Inferior parietal cortex (tissue), 1 donor: Measurements from ENCODE around the gene GALNT11.
"Not testable (repeated sequence)": the region's sequence is repeated elsewhere in the genome, so short reads cannot be mapped to it uniquely, and the experiment has no call there.

Source experiments
- DNase-seq: peaks from one replicate; pipeline ENCODE4 v3.0.0-alpha.2; 2016; ENCODE audit errors: extremely low spot score

Gene GALNT11

GRCh38 chr7:152025077-152025936, at the start of gene GALNT11:
TSS of gene GALNT11 (plus strand) at chr7:152025674. CDS start at chr7:152094228, 68,554 bp downstream.
- DNase-seq = peak; percentile 77

DNA sequence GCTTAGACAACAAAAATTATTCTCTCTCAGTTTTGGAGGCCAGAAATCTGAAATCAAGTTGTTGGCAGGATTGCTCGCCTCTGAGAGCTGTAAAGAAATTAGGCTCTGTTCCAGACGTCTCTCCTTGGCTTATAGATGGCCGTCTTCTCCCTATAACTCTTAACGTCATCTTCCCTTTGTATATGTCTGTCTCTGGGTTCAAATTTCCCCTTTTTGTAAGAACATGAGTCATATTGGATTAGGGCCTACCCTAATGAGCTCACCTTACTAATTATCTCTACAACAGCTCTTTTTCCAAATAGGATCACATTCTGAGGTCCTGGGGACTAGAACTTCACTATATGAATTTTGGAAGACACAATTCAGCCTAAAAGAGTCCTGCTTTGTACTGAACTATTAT, 46.9 kb upstream of the GALNT11 start:
- no peak for DNase-seq

DNA sequence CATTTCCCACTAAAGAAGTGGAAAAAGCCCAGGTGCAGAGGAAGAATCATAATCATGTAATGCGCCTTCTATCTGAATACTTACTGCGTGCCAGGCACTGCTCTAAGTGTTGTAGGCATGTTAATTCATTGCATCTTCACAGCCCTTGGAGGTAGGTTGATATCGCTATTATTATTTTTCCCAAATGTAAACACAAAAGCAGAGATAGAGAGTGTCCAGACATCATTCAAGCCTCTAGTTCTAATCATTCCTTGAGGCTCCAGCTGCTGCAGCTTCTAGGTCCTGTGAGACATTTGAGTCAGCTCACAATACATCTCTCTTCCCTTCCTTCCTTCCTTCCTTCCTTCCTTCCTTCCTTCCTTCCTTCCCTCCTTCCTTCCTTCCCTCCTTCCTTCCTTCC, 44.3 kb upstream of the GALNT11 start:
- no peak for DNase-seq

DNA sequence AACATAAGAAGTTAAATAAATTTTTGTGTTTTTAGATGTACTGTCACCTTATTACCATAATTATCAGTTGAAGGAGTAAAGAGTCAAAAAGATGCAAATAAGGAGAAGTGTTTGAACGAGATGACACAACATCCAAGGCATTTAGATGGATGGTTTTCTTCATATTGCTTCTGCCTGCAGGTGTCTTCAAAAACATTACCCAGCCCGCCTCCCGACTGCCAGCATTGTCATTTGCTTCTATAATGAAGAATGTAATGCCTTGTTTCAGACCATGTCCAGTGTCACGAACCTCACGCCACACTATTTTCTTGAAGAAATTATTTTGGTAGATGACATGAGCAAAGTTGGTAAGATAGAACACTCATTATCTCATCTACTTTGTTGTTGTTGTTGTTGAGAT, 42.7 kb upstream of the GALNT11 start:
- no peak for DNase-seq

GRCh38 chr7:151984612-151985011, 40.9 kb upstream of the GALNT11 start:
- no peak for DNase-seq

DNA sequence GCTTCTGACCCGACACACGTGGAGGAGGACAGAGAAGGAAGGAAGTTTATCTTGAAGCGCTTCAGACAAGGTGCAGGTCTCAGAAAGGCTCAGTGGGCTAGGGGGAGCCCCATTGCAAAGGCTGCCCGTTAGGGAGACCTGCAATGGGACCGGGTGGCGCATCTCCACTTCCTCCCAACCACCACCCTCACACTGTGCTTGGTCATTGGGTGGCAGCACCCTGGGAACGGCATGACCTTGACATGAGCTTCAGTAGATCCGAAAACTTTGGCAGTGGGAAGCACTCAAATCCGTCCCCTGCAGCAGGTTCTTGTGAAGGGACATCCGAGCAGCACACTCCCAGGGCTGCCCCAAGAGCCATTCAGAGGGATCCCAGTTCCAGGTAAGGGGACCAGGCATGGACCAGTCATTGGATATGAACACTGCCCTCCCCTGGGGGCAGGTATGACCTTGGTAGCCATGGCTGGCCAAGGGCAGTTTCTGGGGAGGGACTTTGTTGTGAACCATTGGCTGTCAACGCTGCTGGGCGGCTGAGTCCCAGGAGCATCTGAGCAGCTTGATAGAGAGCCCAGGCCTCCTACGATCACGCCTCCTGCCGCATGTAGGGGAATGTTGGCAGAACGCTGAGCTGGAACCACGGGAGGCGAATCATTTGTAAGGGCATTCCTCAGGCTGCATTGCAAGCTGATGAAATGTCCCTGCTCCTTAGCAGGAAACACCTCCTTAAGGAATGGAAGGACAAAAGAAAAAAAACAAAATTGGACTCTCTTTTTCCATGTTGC, 37.5 kb upstream of the GALNT11 start:
- no peak for DNase-seq

GRCh38 chr7:151992375-151992774, 33.1 kb upstream of the GALNT11 start:
- DNase-seq = peak; percentile 40

DNA sequence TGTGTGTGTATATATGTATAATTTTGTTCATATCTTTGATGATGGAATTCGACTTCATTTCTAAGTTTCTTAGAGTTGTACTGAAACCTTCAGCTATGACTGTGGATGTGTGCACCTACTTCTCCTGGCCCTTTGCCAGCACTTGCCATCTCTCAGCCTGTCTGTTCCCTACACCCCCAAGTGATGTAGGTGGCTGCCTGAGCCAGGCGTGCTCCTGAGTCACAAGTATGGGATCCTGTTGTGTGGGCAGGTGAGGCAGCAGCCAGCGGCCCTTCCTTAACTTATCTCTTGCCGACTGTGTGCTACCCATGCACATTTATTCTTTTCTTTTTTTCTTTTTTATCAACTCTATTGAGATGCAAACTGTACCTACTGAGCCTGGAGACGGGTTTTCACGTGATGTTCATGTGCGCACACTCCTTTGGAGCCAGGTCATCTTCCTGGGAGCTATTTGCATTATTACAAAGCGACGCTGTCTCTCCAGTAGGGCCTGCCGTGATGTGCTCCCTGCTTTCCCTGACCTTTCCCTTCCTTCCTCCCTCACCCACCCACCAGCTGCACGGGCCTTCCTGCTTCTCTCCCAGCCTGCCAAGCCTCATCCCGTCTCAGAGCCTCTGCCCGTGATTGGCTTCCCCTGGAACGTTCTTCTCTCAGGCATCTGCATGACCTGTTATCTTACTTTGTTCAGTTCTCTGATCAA, 31.3 kb upstream of the GALNT11 start:
- peak; percentile 45 for DNase-seq

GRCh38 chr7:151999424-152000090, 25.9 kb upstream of the GALNT11 start:
- DNase-seq = no peak

DNA sequence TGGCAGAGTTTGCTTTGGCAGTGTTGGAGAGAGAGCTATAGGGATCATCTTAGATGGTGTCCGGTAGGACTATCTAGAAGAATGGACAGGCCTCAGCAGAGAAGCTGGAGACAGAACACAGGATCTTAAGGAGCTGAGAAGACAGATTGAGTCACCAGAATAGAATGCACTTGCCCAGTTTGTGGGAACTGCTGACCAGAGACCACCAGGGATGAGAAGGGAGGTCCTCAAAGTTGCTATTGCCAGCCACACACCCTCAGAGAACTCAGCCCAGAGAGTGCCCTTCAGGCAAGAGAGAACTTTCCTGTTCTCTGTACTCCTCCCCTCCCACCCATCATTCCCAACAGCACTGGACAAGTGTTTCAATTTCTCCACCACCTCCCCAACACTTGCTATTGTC, 25.3 kb upstream of the GALNT11 start:
- DNase-seq = no peak

- no peak for DNase-seq
Measured at GRCh38 chr7:152006336-152006735, 19.1 kb upstream of the GALNT11 start.

DNA sequence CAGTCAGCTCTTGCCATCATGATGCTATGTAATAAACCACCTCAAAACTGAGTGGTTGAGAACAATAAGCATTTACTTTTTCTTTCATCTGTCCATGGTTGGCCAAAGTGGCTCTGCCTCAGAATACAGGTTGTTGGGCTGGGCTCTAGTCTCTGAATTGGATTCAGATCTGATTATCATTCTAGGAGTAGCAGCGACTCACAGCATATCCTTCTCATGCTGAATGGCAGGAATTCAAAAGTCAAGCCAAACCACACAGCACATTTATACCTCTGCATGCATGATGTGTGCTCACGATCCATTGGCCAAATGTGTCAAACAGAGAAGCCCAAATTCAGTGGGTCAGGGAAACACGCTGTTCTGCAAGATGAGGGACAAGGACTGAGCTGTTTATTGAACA, 13.6 kb upstream of the GALNT11 start:
- DNase-seq = no peak

- no peak for DNase-seq
Measured at GRCh38 chr7:152013230-152013629, 12.2 kb upstream of the GALNT11 start.

DNA sequence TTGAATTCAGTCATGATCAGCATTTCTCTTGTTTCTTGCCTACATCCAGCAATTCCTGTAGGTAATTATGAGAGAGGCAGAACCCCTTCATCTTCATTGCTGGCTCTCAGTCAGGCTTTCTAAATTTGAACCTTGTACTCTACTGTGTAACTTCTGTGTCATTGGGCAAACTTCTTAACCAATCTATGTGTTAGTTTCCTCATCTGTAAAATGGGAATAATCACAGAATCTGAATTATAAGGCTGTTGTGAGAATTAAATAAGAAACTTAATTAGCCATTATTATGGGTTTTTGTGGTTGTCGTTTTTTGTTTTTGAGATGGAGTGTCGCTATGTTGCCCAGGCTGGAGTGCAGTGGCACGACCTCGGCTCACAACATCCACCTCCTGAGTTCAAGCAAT, 11.5 kb upstream of the GALNT11 start:
- no peak for DNase-seq

DNA sequence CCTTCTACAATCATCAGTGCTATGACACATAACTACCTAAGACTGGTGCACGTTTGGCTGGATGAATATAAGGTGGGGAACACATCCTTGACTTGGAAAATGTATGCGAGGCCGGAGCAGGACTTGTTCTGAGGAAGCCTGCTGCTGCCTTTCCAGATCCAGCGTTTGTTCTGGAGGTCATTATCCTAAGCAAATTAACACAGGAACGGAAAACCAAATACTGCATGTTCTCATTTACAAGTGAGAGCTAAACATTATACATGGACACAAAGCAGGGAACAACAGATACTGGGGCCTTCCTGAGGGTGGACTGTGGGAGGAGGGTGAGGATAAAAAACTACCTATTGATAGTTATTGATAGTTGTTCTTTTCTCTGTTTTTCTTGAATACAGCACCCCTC, 10.8 kb upstream of the GALNT11 start:
- no peak for DNase-seq

GRCh38 chr7:152015600-152015999, 9.9 kb upstream of the GALNT11 start:
- no peak for DNase-seq

DNA sequence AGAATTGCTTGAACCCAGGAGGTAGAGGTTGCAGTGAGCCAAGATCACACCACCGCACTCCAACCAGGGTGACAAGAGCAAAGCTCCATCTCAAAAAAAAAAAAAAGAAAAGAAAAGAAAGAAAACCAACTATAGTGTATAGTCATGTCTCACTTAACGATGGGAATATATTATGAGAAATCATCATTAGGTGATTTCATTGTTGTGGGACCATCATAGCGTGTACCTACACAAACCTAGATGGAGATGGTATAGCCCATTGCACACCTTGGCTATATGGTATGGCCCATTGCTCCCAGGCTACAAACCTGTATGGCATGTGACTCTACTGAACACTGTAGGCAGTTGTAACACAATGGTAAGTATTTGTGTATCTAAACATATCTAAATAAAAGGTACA, 8.5 kb upstream of the GALNT11 start:
- no peak for DNase-seq

- not testable (repeated sequence) for DNase-seq
Measured at GRCh38 chr7:152017683-152018082, 7.8 kb upstream of the GALNT11 start.

- DNase-seq = not testable (repeated sequence)
Measured at GRCh38 chr7:152021740-152022139, 3.7 kb upstream of the GALNT11 start.

DNA sequence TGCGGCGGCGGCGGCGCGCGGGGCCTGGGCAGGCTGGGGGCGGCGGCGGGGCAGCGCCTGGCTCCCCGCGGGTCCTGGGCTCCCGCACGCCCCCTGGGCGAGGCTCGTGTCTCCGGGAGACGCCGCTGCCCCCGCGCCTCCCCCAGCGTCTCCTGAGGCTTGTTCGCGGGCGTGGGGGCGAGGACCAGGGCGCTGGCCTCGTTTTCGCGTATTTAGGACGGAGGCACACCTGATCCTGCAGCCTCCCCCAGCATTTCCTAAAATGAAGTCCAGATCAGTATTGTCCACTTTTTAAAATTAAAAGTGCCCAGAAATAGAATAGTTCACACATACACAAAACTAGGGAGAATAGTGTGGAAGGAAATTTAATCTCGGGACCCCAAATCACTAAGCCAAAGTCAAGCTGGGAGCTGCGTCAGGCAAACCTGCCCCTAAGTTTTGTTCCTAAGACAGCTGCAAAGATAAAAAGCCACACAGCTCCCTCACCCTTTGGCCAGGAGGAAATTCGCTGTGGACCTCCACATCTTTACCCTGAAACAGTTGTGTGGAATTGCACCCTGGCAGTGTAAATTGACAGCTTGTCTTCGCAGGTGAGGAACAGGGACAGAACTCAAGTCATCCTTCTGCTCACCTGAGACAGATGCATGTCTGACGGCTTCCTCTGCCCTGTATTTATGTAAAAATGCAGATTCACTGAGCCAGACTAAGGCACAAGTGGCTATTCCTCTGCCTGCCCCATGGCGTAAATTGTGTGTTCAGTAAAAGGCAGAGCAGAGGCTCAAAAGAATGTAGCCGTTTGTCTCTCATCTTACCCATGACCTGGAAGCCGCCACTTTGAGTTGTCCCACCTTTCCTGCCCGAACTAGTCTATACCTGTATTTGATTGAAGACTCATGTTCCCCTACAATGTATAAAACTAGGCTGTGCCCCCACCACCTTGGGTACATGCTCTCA, 740 bp downstream of the GALNT11 start:
- no peak for DNase-seq
